HFFc6 (cell line): ENCODE results near the gene BCR. TPM values are rescaled to one million over a fixed set of nuclear protein-coding genes. Genes with fewer than 3 reads are reported as not detected.
"Not testable (repeated sequence)": the region's sequence is repeated elsewhere in the genome, so short reads cannot be mapped to it uniquely, and the experiment has no call there.

Source experiments
- DNase-seq: peaks from one replicate; pipeline ENCODE4 v3.0.0-alpha.2; 2018
- H3K27ac Mint-ChIP-seq: 2 replicates; pipeline ENCODE4 v1.8.0; 2020; ENCODE audit warnings: mild to moderate bottlenecking, mixed read lengths
- H3K27me3 Mint-ChIP-seq: 2 replicates; pipeline ENCODE4 v1.8.0; 2021; ENCODE audit warnings: mild to moderate bottlenecking, moderate library complexity, mixed read lengths; ENCODE audit not compliant: insufficient read depth
- H3K36me3 Mint-ChIP-seq: 2 replicates; pipeline ENCODE4 v1.8.0; 2021; ENCODE audit warnings: low read depth, mixed read lengths
- H3K4me1 Mint-ChIP-seq: 2 replicates; pipeline ENCODE4 v1.8.0; 2020; ENCODE audit warnings: low read depth, mixed read lengths
- H3K4me3 Mint-ChIP-seq: 2 replicates; pipeline ENCODE4 v1.8.0; 2020; ENCODE audit warnings: mild to moderate bottlenecking, moderate library complexity, mixed read lengths
- H3K9me3 Mint-ChIP-seq: 2 replicates; pipeline ENCODE4 v1.8.0; 2020; ENCODE audit warnings: mild to moderate bottlenecking, mixed read lengths
- CTCF ChIP-seq: fragments of 200-600 bp; sonication (generic); IDR thresholded peaks from 2 replicates; pipeline ENCODE4 v1.5.0; 2021; ENCODE audit warnings: antibody characterized with exemption, mild to moderate bottlenecking
- total RNA-seq, 6 experiments: library from RNA; stranded (reverse); fragmentation: NEBNext Ultra II Directional; extraction: Animal tissue kit (Norgen Biotek cat#: 25700); gene quantifications; 2 replicates in 1 of 6; 3 replicates in 5 of 6; pipeline ENCODE4 v1.2.3, GENCODE V29; 2021

BCR gene
- total RNA-seq, 6 experiments from 2014 or later, result 28.0 to 41.3 (median 31.3) TPM

- DNase-seq, result peak; percentile 85
- TF ChIP-seq CTCF, result peak; percentile 81
- no peaks in the 10 kb centered on the region for H3K36me3 Mint-ChIP-seq
- H3K27me3 Mint-ChIP-seq, result no peaks in the 10 kb centered on the region; the same call in 1 of the 2 replicates
- no peaks in the 10 kb centered on the region for H3K4me1 Mint-ChIP-seq
- H3K4me3 Mint-ChIP-seq, result no peak overlapping the region
- no peaks in the 10 kb centered on the region for H3K9me3 Mint-ChIP-seq
- 0 out of 2 replicates have a peak overlapping the region, but pooled peaks have one; percentile 29 for H3K27ac Mint-ChIP-seq
These were observed 135.1 kb downstream of the BCR start for GRCh38 chr22:23315341-23315917.

DNA sequence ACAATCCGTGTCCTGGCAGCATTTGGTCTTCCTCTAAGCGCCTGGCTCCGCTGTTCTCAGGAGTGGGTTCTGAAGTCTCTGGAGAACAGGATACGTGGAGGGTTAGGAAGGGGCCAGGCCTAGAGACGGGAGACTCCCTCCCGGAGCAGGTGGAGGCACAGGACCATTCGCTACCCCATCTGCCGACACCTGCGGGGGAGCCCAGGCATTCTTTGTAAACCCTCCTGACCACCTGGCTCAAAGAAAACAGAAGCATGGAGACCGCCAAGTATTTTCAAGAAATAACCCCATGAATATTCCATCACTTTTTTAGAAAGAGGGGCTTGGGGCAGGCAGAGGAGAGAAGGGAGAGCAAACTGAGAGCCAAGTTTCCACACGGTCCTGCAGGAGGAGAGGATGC is 136.3 kb downstream of the BCR start:
- not testable (repeated sequence) for H3K4me3 Mint-ChIP-seq, H3K36me3 Mint-ChIP-seq, H3K27ac Mint-ChIP-seq, H3K4me1 Mint-ChIP-seq, H3K27me3 Mint-ChIP-seq, H3K9me3 Mint-ChIP-seq, DNase-seq

GRCh38 chr22:23318316-23318715 is 138.0 kb downstream of the BCR start:
- not testable (repeated sequence) for H3K9me3 Mint-ChIP-seq, DNase-seq, H3K4me1 Mint-ChIP-seq, H3K27me3 Mint-ChIP-seq, H3K36me3 Mint-ChIP-seq, H3K4me3 Mint-ChIP-seq, H3K27ac Mint-ChIP-seq

DNA sequence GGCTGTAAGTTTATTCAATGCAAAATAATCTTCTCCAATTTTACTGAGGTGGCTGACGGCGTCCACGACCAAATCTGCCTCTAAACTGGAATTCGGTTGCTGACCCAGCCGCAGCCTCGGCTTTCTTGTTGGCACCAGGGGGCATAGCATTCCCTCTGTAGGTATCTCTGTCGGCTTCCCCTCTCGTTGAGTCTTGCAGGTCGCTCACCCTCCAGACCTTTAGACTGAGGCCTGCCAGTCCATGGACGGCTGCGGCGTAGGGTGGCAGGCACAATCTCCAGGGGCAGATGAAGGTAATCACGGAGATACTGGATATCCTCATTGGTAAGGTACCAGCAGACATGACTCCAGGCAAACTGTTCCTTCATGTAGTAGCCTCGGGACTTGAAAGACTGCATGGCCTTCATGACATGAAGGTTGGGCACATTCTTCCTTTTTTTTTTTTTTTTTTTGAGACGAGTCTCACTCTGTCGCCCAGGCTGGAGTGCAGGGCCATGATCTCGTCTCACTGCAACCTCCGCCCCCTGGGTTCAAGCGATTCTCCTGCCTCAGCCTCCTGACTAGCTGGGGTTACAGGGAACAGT is 142.3 kb downstream of the BCR start:
- TF ChIP-seq CTCF, result peak; percentile 25; the same call in 1 of the 2 replicates
- not testable (repeated sequence) for H3K4me1 Mint-ChIP-seq, H3K27me3 Mint-ChIP-seq, H3K9me3 Mint-ChIP-seq, H3K27ac Mint-ChIP-seq, H3K36me3 Mint-ChIP-seq, DNase-seq, H3K4me3 Mint-ChIP-seq

DNA sequence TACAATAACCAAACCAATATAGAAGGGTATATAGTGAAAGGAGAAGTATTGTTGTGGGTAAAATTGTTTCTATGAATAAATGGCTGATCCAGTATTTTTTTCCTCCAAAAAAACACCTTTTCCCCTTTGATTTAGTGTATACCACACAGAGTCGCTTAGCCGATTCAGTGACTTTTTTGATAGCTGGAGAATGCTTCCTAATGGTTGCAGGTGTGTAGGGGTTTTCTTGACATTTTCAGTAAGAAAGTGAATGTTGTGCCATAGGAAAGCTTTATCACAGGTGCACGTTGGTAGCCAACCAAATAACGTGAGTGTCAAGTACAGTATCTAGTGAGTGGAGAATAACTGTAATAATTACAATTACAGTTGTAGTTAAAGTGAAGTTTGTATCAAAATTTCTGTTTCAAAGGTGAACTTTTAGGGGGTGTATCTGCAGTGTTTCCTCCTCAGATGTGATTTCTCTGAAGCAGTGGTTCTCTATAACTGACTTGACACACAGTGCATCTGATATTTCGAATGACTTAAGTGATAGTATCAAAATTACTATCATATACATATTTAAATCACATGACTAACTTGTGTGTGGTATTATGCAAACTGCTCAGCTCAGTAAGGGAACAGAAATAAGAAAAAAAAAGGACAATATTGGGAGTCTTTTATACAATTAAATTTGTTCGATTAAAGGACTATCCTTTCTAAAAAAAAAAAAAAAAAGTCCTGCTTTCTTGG is 143.8 kb downstream of the BCR start:
- not testable (repeated sequence) for H3K4me3 Mint-ChIP-seq, H3K9me3 Mint-ChIP-seq, H3K27ac Mint-ChIP-seq, H3K36me3 Mint-ChIP-seq, H3K27me3 Mint-ChIP-seq, H3K4me1 Mint-ChIP-seq, DNase-seq

- no peaks in the 10 kb centered on the region for H3K36me3 Mint-ChIP-seq
- no peak for DNase-seq
- H3K4me3 Mint-ChIP-seq, result no peak overlapping the region
- peaks cover 2% of the 10 kb centered on the region for H3K27me3 Mint-ChIP-seq
- H3K9me3 Mint-ChIP-seq, result no peaks in the 10 kb centered on the region
- H3K27ac Mint-ChIP-seq, result no peak overlapping the region
- no peaks in the 10 kb centered on the region for H3K4me1 Mint-ChIP-seq
- TF ChIP-seq CTCF, result no peak
These were observed 144.9 kb downstream of the BCR start for GRCh38 chr22:23325183-23325582.

GRCh38 chr22:23333822-23334221 is 153.5 kb downstream of the BCR start:
- H3K4me1 Mint-ChIP-seq, H3K36me3 Mint-ChIP-seq, DNase-seq, H3K27ac Mint-ChIP-seq, H3K4me3 Mint-ChIP-seq, H3K9me3 Mint-ChIP-seq: not testable (repeated sequence)
- peaks cover 32% of the 10 kb centered on the region for H3K27me3 Mint-ChIP-seq

- not testable (repeated sequence) for H3K4me1 Mint-ChIP-seq, DNase-seq, H3K4me3 Mint-ChIP-seq, H3K36me3 Mint-ChIP-seq, H3K27ac Mint-ChIP-seq, H3K9me3 Mint-ChIP-seq
- peaks cover 32% of the 10 kb centered on the region for H3K27me3 Mint-ChIP-seq
These were observed 157.4 kb downstream of the BCR start for GRCh38 chr22:23337672-23338071.

DNA sequence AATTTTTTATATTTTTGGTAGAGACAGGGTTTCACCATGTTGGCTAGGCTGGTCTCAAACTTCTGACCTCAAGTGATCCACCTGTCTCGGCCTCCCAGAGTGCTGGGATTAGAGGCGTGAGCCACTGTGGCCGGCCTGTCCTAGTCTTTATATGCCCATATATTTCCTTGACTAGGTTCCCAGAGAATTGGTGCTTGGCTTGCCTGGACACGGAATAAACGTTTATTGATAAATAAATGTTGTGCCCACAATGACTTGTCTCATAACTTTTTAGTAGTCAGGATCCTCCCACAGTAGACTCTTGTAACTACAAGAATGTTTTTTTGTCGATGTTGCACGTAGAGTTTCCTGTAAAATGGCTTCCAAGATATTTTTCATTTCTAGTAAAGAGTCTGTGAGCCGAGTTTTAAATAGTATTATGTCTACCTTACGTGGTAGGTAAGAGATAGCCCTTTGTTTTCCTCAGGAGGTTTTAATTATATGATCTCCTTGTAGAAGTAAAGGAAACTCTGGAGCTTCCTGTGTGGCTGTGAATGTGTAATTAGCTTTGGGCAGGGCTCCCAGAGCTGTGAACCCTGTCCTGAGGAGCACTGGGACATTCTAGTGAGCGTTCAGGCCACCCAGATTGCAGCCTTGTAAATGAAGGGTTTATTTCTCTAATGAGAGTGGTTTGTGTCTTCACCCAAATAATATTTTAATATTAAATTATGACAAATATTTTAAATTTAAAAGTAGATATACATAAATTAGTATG is 161.8 kb downstream of the BCR start:
- not testable (repeated sequence) for H3K36me3 Mint-ChIP-seq, H3K4me3 Mint-ChIP-seq, DNase-seq, H3K27ac Mint-ChIP-seq, H3K9me3 Mint-ChIP-seq, H3K4me1 Mint-ChIP-seq
- H3K27me3 Mint-ChIP-seq, result peaks cover 26% of the 10 kb centered on the region
